ENCODE data around the gene IL27RA. TPM values are rescaled to one million over a fixed set of nuclear protein-coding genes. Genes with fewer than 3 reads are reported as not detected.

Gene IL27RA
- total RNA-seq, 2 experiments from 2014 or later: 5.2 to 9.0 TPM

DNA sequence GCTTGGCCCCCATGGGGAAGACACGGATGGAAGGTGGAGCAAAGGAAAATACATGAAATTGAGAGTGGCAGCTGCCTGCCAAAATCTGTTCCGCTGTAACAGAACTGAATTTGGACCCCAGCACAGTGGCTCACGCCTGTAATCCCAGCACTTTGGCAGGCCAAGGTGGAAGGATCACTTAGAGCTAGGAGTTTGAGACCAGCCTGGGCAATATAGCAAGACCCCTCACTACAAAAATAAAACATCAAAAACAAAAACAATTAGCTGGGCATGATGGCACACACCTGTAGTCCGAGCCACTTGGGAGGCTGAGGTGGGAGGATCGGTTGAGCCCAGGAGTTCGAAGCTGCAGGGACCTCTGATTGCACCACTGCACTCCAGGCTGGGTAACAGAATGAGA lies 20.9 kb downstream of the IL27RA start:
- POLR2A ChIA-PET: no interaction called here

DNA sequence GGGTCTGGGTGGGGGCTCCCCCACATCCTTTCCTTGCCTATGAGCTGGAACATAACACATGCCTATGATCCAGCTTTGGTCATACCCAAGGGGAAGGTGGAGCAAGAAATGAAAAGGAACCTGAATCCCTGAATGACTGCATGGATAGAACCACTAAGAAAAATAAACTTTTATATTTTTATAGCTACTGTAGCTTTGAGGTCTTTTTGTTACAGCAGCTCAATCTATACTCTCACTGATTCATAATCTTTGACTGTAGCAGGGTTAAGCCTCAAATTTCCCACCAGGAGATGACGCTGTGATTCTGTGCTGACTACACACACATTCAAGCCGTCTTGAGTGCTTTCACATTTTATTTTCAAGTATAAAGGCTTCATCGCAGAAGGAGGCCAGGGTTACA lies 21.5 kb downstream of the IL27RA start:
- ChIA-PET CTCF (ENCODE audit: unreplicated experiment) (no interaction called here), POLR2A (no interaction called here)
- H2AFZ ChIP-seq (ENCODE audit: low read length): no peak overlapping the region
- no peak overlapping the region for H3K27ac ChIP-seq (ENCODE audit: low read depth, low read length, poor library complexity, severe bottlenecking)
- H3K4me3 ChIP-seq (ENCODE audit: low read depth, low read length, poor library complexity, severe bottlenecking): no peak overlapping the region
- no peaks in the 10 kb centered on the region for H3K4me1 ChIP-seq (ENCODE audit: insufficient read depth, low read length, poor library complexity, severe bottlenecking)
- BruUV-seq (replicated peaks): no TSS peak
- intact Hi-C loops (cut with micrococcal nuclease; ENCODE audit: unreplicated experiment): no loop called here
- no peaks in the 10 kb centered on the region for H4K20me1 ChIP-seq (ENCODE audit: insufficient read depth, low read length)
- DNase-seq (ENCODE audit: low spot score): no peak
- H3K9me3 ChIP-seq (ENCODE audit: low read length): no peaks in the 10 kb centered on the region
- no peak overlapping the region for H3K4me2 ChIP-seq (ENCODE audit: low read length)
- peaks cover 9% of the 10 kb centered on the region for H3K36me3 ChIP-seq (ENCODE audit: insufficient read depth, low read length)
- no peaks in the 10 kb centered on the region for H3K9me2 ChIP-seq (ENCODE audit: insufficient read depth, low read length)
- no peaks in the 10 kb centered on the region for H3K79me2 ChIP-seq (ENCODE audit: insufficient read depth, low read depth, low read length)
- TF ChIP-seq, protein P1, sequence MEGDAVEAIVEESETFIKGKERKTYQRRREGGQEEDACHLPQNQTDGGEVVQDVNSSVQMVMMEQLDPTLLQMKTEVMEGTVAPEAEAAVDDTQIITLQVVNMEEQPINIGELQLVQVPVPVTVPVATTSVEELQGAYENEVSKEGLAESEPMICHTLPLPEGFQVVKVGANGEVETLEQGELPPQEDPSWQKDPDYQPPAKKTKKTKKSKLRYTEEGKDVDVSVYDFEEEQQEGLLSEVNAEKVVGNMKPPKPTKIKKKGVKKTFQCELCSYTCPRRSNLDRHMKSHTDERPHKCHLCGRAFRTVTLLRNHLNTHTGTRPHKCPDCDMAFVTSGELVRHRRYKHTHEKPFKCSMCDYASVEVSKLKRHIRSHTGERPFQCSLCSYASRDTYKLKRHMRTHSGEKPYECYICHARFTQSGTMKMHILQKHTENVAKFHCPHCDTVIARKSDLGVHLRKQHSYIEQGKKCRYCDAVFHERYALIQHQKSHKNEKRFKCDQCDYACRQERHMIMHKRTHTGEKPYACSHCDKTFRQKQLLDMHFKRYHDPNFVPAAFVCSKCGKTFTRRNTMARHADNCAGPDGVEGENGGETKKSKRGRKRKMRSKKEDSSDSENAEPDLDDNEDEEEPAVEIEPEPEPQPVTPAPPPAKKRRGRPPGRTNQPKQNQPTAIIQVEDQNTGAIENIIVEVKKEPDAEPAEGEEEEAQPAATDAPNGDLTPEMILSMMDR (conservative IDR thresholded peaks at IDR 0.05; ENCODE audit: low read length): no peak
- no peak for TF ChIP-seq EZH2phosphoT487 (IDR thresholded peaks at IDR 0.05; ENCODE audit: borderline replicate concordance, low read depth, low read length)

More for the DNA sequence above, 20.9 kb downstream of the IL27RA start:
- Histone ChIP-seq H3K4me1 (ENCODE audit: insufficient read depth, low read length, poor library complexity, severe bottlenecking) (no peaks in the 10 kb centered on the region), H3K79me2 (ENCODE audit: insufficient read depth, low read depth, low read length) (no peaks in the 10 kb centered on the region), H2AFZ (ENCODE audit: low read length) (no peak overlapping the region), H3K9me3 (ENCODE audit: low read length) (no peaks in the 10 kb centered on the region), H3K9me2 (ENCODE audit: insufficient read depth, low read length) (no peaks in the 10 kb centered on the region), H3K27ac (ENCODE audit: low read depth, low read length, poor library complexity, severe bottlenecking) (no peak overlapping the region), H4K20me1 (ENCODE audit: insufficient read depth, low read length) (no peaks in the 10 kb centered on the region), H3K36me3 (ENCODE audit: insufficient read depth, low read length) (peaks cover 9% of the 10 kb centered on the region), H3K4me2 (ENCODE audit: low read length) (no peak overlapping the region), H3K4me3 (ENCODE audit: low read depth, low read length, poor library complexity, severe bottlenecking) (no peak overlapping the region)
- no peak for TF ChIP-seq EZH2phosphoT487 (IDR thresholded peaks at IDR 0.05; ENCODE audit: borderline replicate concordance, low read depth, low read length)
- TF ChIP-seq, protein P1 (conservative IDR thresholded peaks at IDR 0.05; ENCODE audit: low read length): no peak
- intact Hi-C loops (cut with micrococcal nuclease; ENCODE audit: unreplicated experiment): no loop called here
- CTCF ChIA-PET (ENCODE audit: unreplicated experiment): no interaction called here
- BruUV-seq (replicated peaks): TSS peak; percentile 80
- DNase-seq (ENCODE audit: low spot score): no peak

DNA sequence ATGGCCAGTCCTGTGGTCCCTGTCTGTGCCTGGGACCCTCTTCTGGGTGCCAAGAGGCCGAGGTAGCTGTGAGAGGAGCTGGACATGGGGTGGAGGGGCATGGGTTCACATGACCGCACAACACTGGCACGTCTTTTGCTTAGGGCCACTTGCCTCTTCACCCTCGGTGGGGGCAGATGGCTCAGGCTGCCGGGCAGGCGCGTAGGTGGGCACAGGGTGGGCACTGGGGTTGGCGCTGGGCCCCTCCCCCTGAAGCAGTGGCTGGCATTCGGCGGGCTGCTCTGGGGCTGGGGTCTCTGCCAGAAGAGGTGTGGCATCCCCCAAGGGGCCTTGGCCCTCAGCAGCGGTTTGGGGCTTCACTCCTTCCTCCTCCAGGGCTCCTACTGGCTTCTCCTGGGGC lies 21.9 kb downstream of the IL27RA start:
- CTCF ChIA-PET (ENCODE audit: unreplicated experiment): no interaction called here
- POLR2A ChIA-PET: no interaction called here

More for the DNA sequence above, 21.9 kb downstream of the IL27RA start:
- no peaks in the 10 kb centered on the region for H3K9me3 ChIP-seq (ENCODE audit: low read length)
- H3K4me1 ChIP-seq (ENCODE audit: insufficient read depth, low read length, poor library complexity, severe bottlenecking): no peaks in the 10 kb centered on the region
- no peak for TF ChIP-seq EZH2phosphoT487 (IDR thresholded peaks at IDR 0.05; ENCODE audit: borderline replicate concordance, low read depth, low read length)
- TF ChIP-seq, protein P1 (conservative IDR thresholded peaks at IDR 0.05; ENCODE audit: low read length): no peak
- no peak overlapping the region for H2AFZ ChIP-seq (ENCODE audit: low read length)
- H3K4me2 ChIP-seq (ENCODE audit: low read length): no peak overlapping the region
- no peak for DNase-seq (ENCODE audit: low spot score)
- no peak overlapping the region for H3K4me3 ChIP-seq (ENCODE audit: low read depth, low read length, poor library complexity, severe bottlenecking)
- no peaks in the 10 kb centered on the region for H3K79me2 ChIP-seq (ENCODE audit: insufficient read depth, low read depth, low read length)
- H3K27ac ChIP-seq (ENCODE audit: low read depth, low read length, poor library complexity, severe bottlenecking): no peak overlapping the region
- intact Hi-C loops (cut with micrococcal nuclease; ENCODE audit: unreplicated experiment): no loop called here
- H3K9me2 ChIP-seq (ENCODE audit: insufficient read depth, low read length): no peaks in the 10 kb centered on the region
- peaks cover 6% of the 10 kb centered on the region for H3K36me3 ChIP-seq (ENCODE audit: insufficient read depth, low read length)
- no TSS peak for BruUV-seq (replicated peaks)
- H4K20me1 ChIP-seq (ENCODE audit: insufficient read depth, low read length): no peaks in the 10 kb centered on the region

All from OCI-LY7 (cell line).